H1 (cell line): ENCODE measurements around the gene IL6ST. TPM values are rescaled to one million over a fixed set of nuclear protein-coding genes. Genes with fewer than 3 reads are reported as not detected.

ENCODE experiments used
- BACH1 ChIP-seq: IDR thresholded peaks from 2 replicates; pipeline ENCODE4 v1.6.1; 2012; ENCODE audit warnings: low read length, improper control_type of control experiment
- EGR1 ChIP-seq: IDR thresholded peaks from 2 replicates; pipeline ENCODE4 v1.6.1; 2011; ENCODE audit warnings: low read depth, low read length, borderline replicate concordance
- EP300 ChIP-seq, 2 experiments: IDR thresholded peaks; 1 replicate in 1 of 2; 2 replicates in 1 of 2; pipeline ENCODE4 v1.6.1; 2011 to 2012; ENCODE audit warnings: low read depth in 2 of 2, low read length in 2 of 2, mild to moderate bottlenecking in 2 of 2, borderline replicate concordance in 1 of 2, inconsistent platforms in 1 of 2, moderate library complexity in 1 of 2
- PHF8 ChIP-seq: fragments of 200-600 bp; sonication (generic); conservative IDR thresholded peaks from 2 replicates; pipeline ENCODE4 v1.7.1; 2012; ENCODE audit warnings: low read depth, mild to moderate bottlenecking, inconsistent platforms, low read length, moderate library complexity
- POU5F1 ChIP-seq: IDR thresholded peaks from 2 replicates; pipeline ENCODE4 v1.6.1; 2011; ENCODE audit warnings: low read depth, mild to moderate bottlenecking, low read length, moderate library complexity
- polyA plus RNA-seq, 7 experiments: library from polyadenylated mRNA; depleted of rRNA in 3 of 7; stranded (reverse) in 5 of 7; unstranded in 2 of 7; fragments of >200 nt in 5 of 7; fragments of 200-250 nt in 2 of 7; gene quantifications; 1 replicate in 5 of 7; 2 replicates in 1 of 7; 4 replicates in 1 of 7; pipeline versions ENCODE4 v1.2.1 to v1.2.3, GENCODE V29; 2011 to 2013; ENCODE audit warnings: missing spikeins in 2 of 7, mixed read lengths in 2 of 7
- total RNA-seq: library from RNA; stranded (reverse); fragmentation: NEBNext Ultra II Directional; extraction: Animal tissue kit (Norgen Biotek cat#: 25700); gene quantifications from 2 replicates; pipeline ENCODE4 v1.2.1, GENCODE V29; 2021
- TF ChIP-seq, protein P1 (sequence below): IDR thresholded peaks from 2 replicates; pipeline ENCODE4 v1.6.1; 2012; ENCODE audit warnings: inconsistent platforms
- TF ChIP-seq, protein P2 (sequence below): IDR thresholded peaks from 2 replicates; pipeline ENCODE4 v1.6.1; 2012; ENCODE audit warnings: low read length, inconsistent platforms

The IL6ST gene
- total and polyA plus RNA-seq, 2 of the 8 experiments (the other 6 are each of a cell fraction or from before 2014, with no cell fraction given): 1.4 to 11.1 TPM

DNA sequence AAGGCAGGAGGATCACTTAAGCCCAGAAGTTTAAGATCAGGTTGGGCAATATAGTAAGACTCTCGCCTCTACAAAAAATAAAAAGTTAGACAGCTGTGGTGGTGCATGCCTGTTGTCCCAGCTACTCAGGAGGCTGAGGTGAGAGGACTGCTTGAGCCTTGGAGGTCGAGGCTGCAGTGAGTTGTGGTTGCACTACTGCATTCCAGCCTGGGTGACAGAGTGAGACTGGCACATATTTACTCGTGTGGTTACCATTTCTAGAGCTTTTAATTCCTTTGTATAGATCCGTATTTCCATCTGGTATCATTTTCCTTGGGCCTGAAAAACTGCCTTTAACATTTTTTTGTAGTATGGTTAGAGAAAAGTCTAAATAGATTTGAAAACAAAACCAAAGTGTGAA, 7.8 kb downstream of the IL6ST start (continued):
- TF ChIP-seq BACH1: no peak
- TF ChIP-seq, protein P1, sequence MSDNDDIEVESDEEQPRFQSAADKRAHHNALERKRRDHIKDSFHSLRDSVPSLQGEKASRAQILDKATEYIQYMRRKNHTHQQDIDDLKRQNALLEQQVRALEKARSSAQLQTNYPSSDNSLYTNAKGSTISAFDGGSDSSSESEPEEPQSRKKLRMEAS: no peak
- no peak for TF ChIP-seq EP300 (IDR thresholded peaks at IDR 0.05; ENCODE audit: borderline replicate concordance in 1 of 2, low read depth in 2 of 2, low read length in 2 of 2)
- TF ChIP-seq, protein P2, sequence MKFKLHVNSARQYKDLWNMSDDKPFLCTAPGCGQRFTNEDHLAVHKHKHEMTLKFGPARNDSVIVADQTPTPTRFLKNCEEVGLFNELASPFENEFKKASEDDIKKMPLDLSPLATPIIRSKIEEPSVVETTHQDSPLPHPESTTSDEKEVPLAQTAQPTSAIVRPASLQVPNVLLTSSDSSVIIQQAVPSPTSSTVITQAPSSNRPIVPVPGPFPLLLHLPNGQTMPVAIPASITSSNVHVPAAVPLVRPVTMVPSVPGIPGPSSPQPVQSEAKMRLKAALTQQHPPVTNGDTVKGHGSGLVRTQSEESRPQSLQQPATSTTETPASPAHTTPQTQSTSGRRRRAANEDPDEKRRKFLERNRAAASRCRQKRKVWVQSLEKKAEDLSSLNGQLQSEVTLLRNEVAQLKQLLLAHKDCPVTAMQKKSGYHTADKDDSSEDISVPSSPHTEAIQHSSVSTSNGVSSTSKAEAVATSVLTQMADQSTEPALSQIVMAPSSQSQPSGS: no peak
- TF ChIP-seq POU5F1: no peak
- TF ChIP-seq EGR1: no peak
- TF ChIP-seq PHF8: no peak
- TF ChIP-seq, all 59 proteins: peak for 0
